Measurements from ENCODE around the gene UNCX. TPM values are rescaled to one million over a fixed set of nuclear protein-coding genes. Genes with fewer than 3 reads are reported as not detected.

The UNCX gene
- total RNA-seq, 2 experiments from 2014 or later = not detected

- Mint-ChIP-seq H3K4me3 (no peak overlapping the region), H3K36me3 (peaks cover 5% of the 10 kb centered on the region), H3K27me3 (peaks cover 75% of the 10 kb centered on the region), H3K9me3 (ENCODE audit: low read depth) (no peaks in the 10 kb centered on the region), H3K4me1 (peaks cover 10% of the 10 kb centered on the region), H3K27ac (peak overlapping the region; percentile 65)
- CTCF ChIA-PET = interaction anchor here (1.0 kb wide), 1 partner anchor 8 kb away, joined by 3 read pairs; no protein-coding TSS in a partner anchor
- DNase-seq (no peak), ATAC-seq (no peak)
These were observed 2.1 kb upstream of the UNCX start for GRCh38 chr7:1230411-1231213.

DNA sequence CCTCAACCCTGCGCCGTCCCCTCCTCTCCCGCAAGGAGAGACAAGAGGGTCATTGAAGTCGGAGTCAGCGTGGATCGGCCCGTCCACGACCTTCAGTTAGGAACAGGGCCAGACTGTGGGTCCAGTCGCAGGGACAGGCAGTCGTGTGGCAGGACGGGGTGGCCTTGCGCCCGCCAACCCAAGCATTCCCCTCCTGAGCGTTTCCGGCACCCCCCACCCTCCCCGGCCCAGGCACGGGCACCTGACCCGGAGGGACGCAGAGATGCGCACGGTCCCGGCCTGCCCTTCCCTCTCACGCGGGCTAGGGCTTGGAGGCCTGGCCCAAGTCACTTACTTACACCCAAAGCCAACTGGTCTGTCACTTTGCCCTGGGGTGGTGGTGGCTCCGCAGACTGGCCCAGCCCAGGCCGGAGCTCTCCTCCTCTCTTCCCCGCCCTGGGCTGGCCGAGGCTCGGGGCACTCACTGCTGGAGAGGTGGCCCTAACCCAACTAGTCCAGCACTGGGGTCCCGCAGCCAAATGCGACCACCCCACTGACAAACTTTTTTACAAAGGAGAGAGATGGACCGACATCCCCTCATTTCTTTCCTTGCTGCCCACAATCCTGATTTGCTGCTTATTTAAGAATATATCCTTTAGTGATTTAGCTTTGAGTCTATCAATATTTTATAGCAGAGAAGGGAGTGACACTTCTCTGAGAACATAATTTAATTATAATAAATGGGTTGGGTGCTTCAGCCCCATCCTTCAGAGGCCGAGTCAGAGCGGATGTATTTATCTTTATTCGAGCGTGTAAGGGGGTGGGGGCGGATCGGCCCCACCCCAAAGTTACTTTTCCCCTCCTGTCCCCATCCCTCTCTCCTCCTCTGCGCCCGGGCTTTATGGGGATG lies 1.2 kb upstream of the UNCX start:
- H3K9me3 Mint-ChIP-seq (ENCODE audit: low read depth) = no peaks in the 10 kb centered on the region
- CTCF ChIA-PET = no interaction called here
- peak overlapping the region; percentile 65 for H3K27ac Mint-ChIP-seq
- H3K4me1 Mint-ChIP-seq = peaks cover 10% of the 10 kb centered on the region
- peaks cover 69% of the 10 kb centered on the region for H3K27me3 Mint-ChIP-seq
- no peak overlapping the region for H3K4me3 Mint-ChIP-seq
- ATAC-seq = no peak
- H3K36me3 Mint-ChIP-seq = peaks cover 5% of the 10 kb centered on the region
- no peak for DNase-seq

- CTCF ChIA-PET = no interaction called here
- Mint-ChIP-seq H3K36me3 (peaks cover 5% of the 10 kb centered on the region), H3K27ac (peak overlapping the region; percentile 56), H3K4me3 (no peak overlapping the region), H3K9me3 (ENCODE audit: low read depth) (no peaks in the 10 kb centered on the region), H3K27me3 (peaks cover 63% of the 10 kb centered on the region), H3K4me1 (peaks cover 10% of the 10 kb centered on the region)
- ATAC-seq (no peak), DNase-seq (no peak)
These were observed 587 bp upstream of the UNCX start for GRCh38 chr7:1232103-1232466.

DNA sequence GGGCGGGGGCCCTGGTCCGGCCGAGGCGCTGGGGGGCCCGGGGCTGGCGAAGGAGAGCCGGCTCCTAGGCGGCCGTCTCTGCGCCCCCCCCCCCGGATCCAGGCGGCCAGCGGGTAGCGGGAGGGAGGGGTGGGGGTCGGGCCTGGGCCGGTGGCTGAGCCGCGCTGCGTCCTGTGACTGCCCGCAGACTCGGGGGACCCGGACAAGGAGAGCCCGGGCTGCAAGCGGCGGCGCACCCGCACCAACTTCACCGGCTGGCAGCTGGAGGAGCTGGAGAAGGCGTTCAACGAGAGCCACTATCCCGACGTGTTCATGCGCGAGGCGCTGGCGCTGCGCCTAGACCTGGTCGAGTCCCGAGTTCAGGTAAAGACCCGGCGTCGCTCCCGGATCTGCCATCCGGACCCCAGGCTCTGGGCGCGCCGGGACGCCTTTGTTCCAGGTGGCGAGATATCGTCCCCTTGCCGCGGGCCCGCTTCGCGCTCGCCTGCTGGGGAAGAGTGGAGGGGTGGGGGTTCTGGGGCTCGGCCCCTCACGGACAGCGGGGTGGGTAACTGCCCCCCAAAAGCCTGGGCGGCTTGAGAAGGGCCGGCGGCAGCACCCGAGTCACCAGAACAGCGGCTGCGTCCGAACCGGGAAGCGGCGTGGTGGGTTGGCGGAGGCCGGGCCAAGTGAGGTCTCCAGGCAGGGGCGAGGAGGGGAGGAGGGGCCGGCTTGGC lies 819 bp downstream of the UNCX start:
- Mint-ChIP-seq H3K9me3 (ENCODE audit: low read depth) (no peaks in the 10 kb centered on the region), H3K27me3 (peaks cover 58% of the 10 kb centered on the region), H3K36me3 (peaks cover 5% of the 10 kb centered on the region), H3K27ac (no peak overlapping the region), H3K4me1 (peaks cover 10% of the 10 kb centered on the region), H3K4me3 (no peak overlapping the region)
- DNase-seq = no peak
- CTCF ChIA-PET = interaction anchor here (1.0 kb wide), 1 partner anchor 240 kb away, joined by 3 read pairs; no protein-coding TSS in a partner anchor
- ATAC-seq = no peak

GRCh38 chr7:1234049-1234880 lies 1.6 kb downstream of the UNCX start:
- Mint-ChIP-seq H3K27ac (peak overlapping the region; percentile 66), H3K4me1 (peaks cover 10% of the 10 kb centered on the region), H3K36me3 (peaks cover 5% of the 10 kb centered on the region), H3K27me3 (peaks cover 58% of the 10 kb centered on the region), H3K9me3 (ENCODE audit: low read depth) (no peaks in the 10 kb centered on the region), H3K4me3 (peak overlapping the region; percentile 41)
- CTCF ChIA-PET = interaction anchor here (1.0 kb wide), 1 partner anchor 240 kb away, joined by 3 read pairs; no protein-coding TSS in a partner anchor
- ATAC-seq (no peak), DNase-seq (no peak)

GRCh38 chr7:1234881-1235500 lies 2.3 kb downstream of the UNCX start:
- DNase-seq (peak; percentile 50), ATAC-seq (no peak)
- Mint-ChIP-seq H3K4me1 (peaks cover 10% of the 10 kb centered on the region), H3K36me3 (peaks cover 5% of the 10 kb centered on the region), H3K27me3 (peaks cover 64% of the 10 kb centered on the region), H3K27ac (peak overlapping the region; percentile 66), H3K9me3 (ENCODE audit: low read depth) (no peaks in the 10 kb centered on the region), H3K4me3 (peak overlapping the region; percentile 32)
- CTCF ChIA-PET = no interaction called here

DNA sequence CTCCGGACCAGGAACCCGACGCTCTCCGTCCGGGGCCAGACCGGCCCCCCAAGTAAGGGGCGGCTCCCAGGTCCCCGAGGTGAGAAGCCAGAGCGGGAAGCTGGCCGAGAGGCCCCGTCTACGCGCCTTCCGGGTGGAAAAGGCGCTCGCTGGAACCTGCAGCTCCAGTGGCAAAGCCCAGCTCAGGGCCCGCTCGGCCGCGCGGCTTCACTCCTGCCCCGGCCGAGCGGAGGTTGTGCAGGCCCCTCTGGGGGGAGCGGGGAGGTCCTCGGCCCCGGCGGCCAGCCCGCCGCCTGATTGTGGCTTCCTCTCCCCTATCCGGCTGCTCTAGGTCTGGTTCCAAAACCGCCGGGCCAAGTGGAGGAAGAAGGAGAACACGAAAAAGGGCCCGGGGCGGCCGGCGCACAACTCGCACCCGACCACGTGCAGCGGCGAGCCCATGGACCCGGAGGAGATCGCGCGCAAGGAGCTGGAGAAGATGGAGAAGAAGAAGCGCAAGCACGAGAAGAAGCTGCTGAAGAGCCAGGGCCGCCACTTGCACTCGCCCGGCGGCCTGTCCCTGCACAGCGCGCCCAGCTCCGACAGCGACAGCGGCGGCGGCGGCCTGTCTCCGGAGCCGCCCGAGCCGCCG lies 2.9 kb downstream of the UNCX start:
- no peak overlapping the region for H3K4me3 Mint-ChIP-seq

DNA sequence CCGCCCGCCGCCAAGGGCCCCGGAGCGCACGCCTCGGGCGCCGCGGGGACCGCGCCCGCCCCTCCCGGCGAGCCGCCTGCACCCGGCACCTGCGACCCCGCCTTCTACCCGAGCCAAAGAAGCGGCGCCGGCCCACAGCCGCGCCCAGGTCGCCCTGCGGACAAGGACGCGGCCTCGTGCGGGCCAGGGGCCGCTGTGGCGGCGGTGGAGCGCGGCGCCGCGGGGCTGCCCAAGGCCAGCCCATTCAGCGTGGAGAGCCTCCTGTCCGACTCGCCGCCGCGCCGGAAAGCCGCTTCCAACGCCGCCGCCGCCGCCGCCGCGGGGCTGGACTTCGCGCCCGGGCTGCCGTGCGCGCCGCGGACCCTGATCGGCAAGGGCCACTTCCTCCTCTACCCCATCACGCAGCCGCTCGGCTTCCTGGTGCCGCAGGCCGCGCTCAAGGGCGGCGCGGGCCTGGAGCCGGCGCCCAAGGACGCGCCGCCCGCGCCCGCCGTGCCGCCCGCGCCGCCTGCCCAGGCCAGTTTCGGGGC lies 3.5 kb downstream of the UNCX start:
- ATAC-seq (no peak), DNase-seq (no peak)
- Mint-ChIP-seq H3K4me1 (peaks cover 10% of the 10 kb centered on the region), H3K4me3 (no peak overlapping the region), H3K27ac (no peak overlapping the region), H3K27me3 (peaks cover 64% of the 10 kb centered on the region), H3K9me3 (ENCODE audit: low read depth) (no peaks in the 10 kb centered on the region), H3K36me3 (peaks cover 5% of the 10 kb centered on the region)
- CTCF ChIA-PET = no interaction called here

More for the DNA sequence above, 2.9 kb downstream of the UNCX start:
- Mint-ChIP-seq H3K4me1 (peaks cover 10% of the 10 kb centered on the region), H3K27me3 (peaks cover 67% of the 10 kb centered on the region), H3K9me3 (ENCODE audit: low read depth) (no peaks in the 10 kb centered on the region), H3K27ac (peak overlapping the region; percentile 79), H3K36me3 (peaks cover 5% of the 10 kb centered on the region)
- CTCF ChIA-PET = no interaction called here
- ATAC-seq (no peak), DNase-seq (no peak)

DNA sequence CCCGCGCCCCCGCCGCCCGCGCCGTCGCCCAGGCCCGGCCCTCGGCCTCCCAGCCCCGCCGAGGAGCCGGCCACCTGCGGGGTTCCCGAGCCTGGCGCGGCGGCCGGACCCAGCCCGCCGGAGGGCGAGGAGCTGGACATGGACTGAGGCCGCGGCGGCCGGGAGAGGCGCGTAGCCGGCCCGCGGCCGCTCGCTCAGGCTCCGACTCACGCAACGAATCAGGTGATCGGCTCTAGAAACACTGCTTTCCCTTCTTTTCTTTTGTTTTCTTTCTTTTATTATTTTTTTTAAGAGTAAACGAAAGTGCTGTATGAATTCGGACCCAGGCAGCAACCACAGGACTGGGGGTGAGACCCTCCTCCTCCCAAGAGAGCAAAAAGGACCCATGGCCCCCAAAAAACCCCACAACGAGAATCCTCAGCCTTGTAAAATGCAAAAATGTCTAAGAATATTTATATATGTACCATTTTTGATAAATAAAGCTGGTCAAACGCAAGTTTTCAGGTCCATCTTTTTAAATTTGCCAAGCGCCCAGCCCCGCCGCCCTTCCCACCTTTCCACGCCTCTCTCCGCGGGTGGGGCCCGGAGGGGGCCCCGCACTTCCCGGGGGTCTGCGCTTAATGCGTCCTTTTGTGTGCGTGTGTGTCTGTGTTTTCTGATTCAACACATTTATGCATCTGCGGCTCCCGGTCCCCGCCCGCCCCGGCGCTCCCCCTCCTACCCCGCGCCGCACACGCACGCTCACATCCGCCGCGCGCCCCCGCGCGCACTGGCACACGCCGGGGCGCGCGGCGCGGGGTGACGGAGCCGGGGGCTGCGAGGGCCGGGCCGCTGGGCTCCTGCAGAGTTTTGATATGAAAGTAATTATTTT lies 4.4 kb downstream of the UNCX start:
- H3K4me3 Mint-ChIP-seq = no peak overlapping the region
- H3K27me3 Mint-ChIP-seq = peaks cover 61% of the 10 kb centered on the region
- DNase-seq (no peak), ATAC-seq (no peak)
- H3K4me1 Mint-ChIP-seq = peaks cover 9% of the 10 kb centered on the region
- H3K9me3 Mint-ChIP-seq (ENCODE audit: low read depth) = no peaks in the 10 kb centered on the region
- H3K27ac Mint-ChIP-seq = peak overlapping the region; percentile 43
- CTCF ChIA-PET = no interaction called here
- H3K36me3 Mint-ChIP-seq = peaks cover 5% of the 10 kb centered on the region

GRCh38 chr7:1237704-1238255 lies 5.1 kb downstream of the UNCX start:
- Mint-ChIP-seq H3K4me3 (no peak overlapping the region), H3K27me3 (peaks cover 58% of the 10 kb centered on the region), H3K9me3 (ENCODE audit: low read depth) (no peaks in the 10 kb centered on the region), H3K27ac (peak overlapping the region; percentile 33), H3K36me3 (peaks cover 5% of the 10 kb centered on the region), H3K4me1 (peaks cover 7% of the 10 kb centered on the region)
- DNase-seq (no peak), ATAC-seq (no peak)
- CTCF ChIA-PET = interaction anchor here (0.9 kb wide), 1 partner anchor 8 kb away, joined by 3 read pairs; no protein-coding TSS in a partner anchor

DNA sequence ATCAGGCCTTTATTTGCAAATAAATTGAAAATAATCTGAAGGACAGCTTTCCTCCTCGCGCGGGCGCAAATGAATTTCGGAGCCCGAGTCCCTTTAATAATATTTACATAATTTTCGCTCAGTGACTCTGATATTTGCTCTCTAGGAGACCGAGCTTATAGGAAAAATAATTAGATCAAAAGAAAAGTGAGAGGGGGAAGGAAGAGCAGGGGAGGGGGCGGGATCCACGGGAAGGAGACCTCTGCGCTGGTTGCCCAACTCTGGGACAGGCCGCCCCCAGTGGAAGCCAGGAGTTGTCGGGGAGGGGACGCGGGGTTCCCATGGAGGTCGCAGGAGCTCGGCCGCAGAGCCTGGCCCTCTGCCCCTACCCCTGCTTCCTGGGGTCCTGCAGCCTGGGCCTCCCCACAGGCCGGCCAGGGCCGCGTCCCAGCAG lies 5.8 kb downstream of the UNCX start:
- H3K36me3 Mint-ChIP-seq = peaks cover 5% of the 10 kb centered on the region

More for the DNA sequence above, 5.8 kb downstream of the UNCX start:
- no peak for ATAC-seq
- Mint-ChIP-seq H3K27me3 (peaks cover 63% of the 10 kb centered on the region), H3K4me1 (peaks cover 7% of the 10 kb centered on the region), H3K4me3 (no peak overlapping the region), H3K9me3 (ENCODE audit: low read depth) (no peaks in the 10 kb centered on the region), H3K27ac (no peak overlapping the region)
- no peak for DNase-seq
- CTCF ChIA-PET = interaction anchor here (0.9 to 1.2 kb wide), 2 partner anchors 9 to 12 kb away, joined by 3 to 4 read pairs; no protein-coding TSS in a partner anchor

Data from activated CD8-positive, alpha-beta memory T cell treated with anti-CD3 and anti-CD28 coated beads, Interleukin-2, amount 10 ng/mL, durations not matched to agents 7 days and 5 days (primary cell).